H1 (cell line): ENCODE measurements around the gene DDX4. TPM values are rescaled to one million over a fixed set of nuclear protein-coding genes. Genes with fewer than 3 reads are reported as not detected.

ENCODE experiments used
- CTCF ChIA-PET: fragments of 300-600 bp; sonication (Branson Sonifier 250); formaldehyde crosslinking; loops from one replicate; lab custom pipeline; 2021; ENCODE audit not compliant: partially characterized antibody; lab: Charles Lee
- POLR2A ChIA-PET: fragments of 300-600 bp; sonication (Branson Sonifier 250); formaldehyde crosslinking; loops from one replicate; lab custom pipeline; 2021; ENCODE audit warnings: inconsistent platforms; ENCODE audit not compliant: partially characterized antibody; lab: Charles Lee
- DNase-seq, 2 experiments: peaks; one replicate each; pipeline versions ENCODE4 v3.0.0 to v3.0.0-alpha.2; 2010 to 2022; ENCODE audit warnings: low spot score in 2 of 2, low read depth in 1 of 2, mixed read lengths in 1 of 2
- FAIRE-seq: peaks from 2 replicates; lab custom pipeline; 2011; peaks lifted over from hg19 to GRCh38; lab: Jason Lieb, UNC
- H2AFZ ChIP-seq: 2 replicates; pipeline ENCODE4 v1.8.1; 2012; ENCODE audit warnings: low read length, inconsistent platforms
- H2AK5ac ChIP-seq: 2 replicates; pipeline ENCODE4 v1.6.1; 2013; ENCODE audit warnings: low read depth, low read length
- H2BK120ac ChIP-seq: replicated peaks from 2 replicates; pipeline ENCODE3; 2013; ENCODE audit warnings: low read depth, low read length, inconsistent platforms
- H2BK12ac ChIP-seq: 2 replicates; pipeline ENCODE4 v1.6.1; 2013; ENCODE audit warnings: low read depth, low read length
- H2BK15ac ChIP-seq: 2 replicates; pipeline ENCODE4 v1.6.1; 2013; ENCODE audit warnings: low read length
- H2BK20ac ChIP-seq: 2 replicates; pipeline ENCODE4 v1.6.1; 2013; ENCODE audit warnings: low read length
- H2BK5ac ChIP-seq: 2 replicates; pipeline ENCODE4 v1.6.1; 2013; ENCODE audit warnings: low read depth, low read length
- H3K14ac ChIP-seq: 2 replicates; pipeline ENCODE4 v1.6.1; 2013; ENCODE audit warnings: inconsistent platforms; ENCODE audit not compliant: insufficient read length
- H3K18ac ChIP-seq: 2 replicates; pipeline ENCODE4 v1.6.1; 2013; ENCODE audit warnings: low read length; ENCODE audit errors: extremely low read depth
- H3K23ac ChIP-seq: 2 replicates; pipeline ENCODE4 v1.6.1; 2013; ENCODE audit warnings: inconsistent platforms; ENCODE audit not compliant: insufficient read length
- H3K23me2 ChIP-seq: 2 replicates; pipeline ENCODE4 v1.6.1; 2013; ENCODE audit warnings: low read depth, low read length
- H3K27ac ChIP-seq: 2 replicates; pipeline ENCODE4 v1.6.1; 2011; ENCODE audit warnings: low read depth, low read length, inconsistent platforms
- H3K27me3 ChIP-seq, 4 experiments: replicated peaks in 1 of 4; 1 replicate in 1 of 4; 2 replicates in 3 of 4; pipeline versions ENCODE4 v1.6.1 to v1.8.1; 2011 to 2013; ENCODE audit warnings: low read length in 3 of 4, mild to moderate bottlenecking in 3 of 4, inconsistent platforms in 2 of 4, mixed read lengths in 2 of 4, moderate library complexity in 1 of 4; ENCODE audit not compliant: control insufficient read depth in 3 of 4, insufficient read depth in 3 of 4; ENCODE audit errors: extremely low read depth in 1 of 4
- H3K36me3 ChIP-seq, 4 experiments: 2 replicates each; pipeline versions ENCODE4 v1.6.1 to v1.8.1; 2011 to 2013; ENCODE audit warnings: mild to moderate bottlenecking in 4 of 4, low read length in 3 of 4, moderate library complexity in 2 of 4, control low read depth in 1 of 4, inconsistent platforms in 1 of 4; ENCODE audit not compliant: insufficient read depth in 4 of 4, control insufficient read depth in 2 of 4
- H3K4ac ChIP-seq: replicated peaks from 2 replicates; pipeline ENCODE3; 2013; ENCODE audit warnings: low read length, low read depth, mixed read lengths, inconsistent platforms; ENCODE audit not compliant: insufficient read length
- H3K4me1 ChIP-seq, 4 experiments: replicated peaks in 1 of 4; 1 replicate in 1 of 4; 2 replicates in 3 of 4; pipeline versions ENCODE4 v1.6.1 to v1.8.1; 2011 to 2013; ENCODE audit warnings: low read length in 3 of 4, inconsistent platforms in 2 of 4, mixed read lengths in 1 of 4; ENCODE audit not compliant: insufficient read depth in 4 of 4, control insufficient read depth in 3 of 4
- H3K4me2 ChIP-seq, 2 experiments: 2 replicates each; pipeline versions ENCODE4 v1.6.1 to v1.8.1; 2011 to 2013; ENCODE audit warnings: low read depth in 2 of 2, low read length in 2 of 2, control low read depth in 1 of 2, inconsistent platforms in 1 of 2, mild to moderate bottlenecking in 1 of 2; ENCODE audit not compliant: insufficient read depth in 1 of 2
- H3K4me3 ChIP-seq, 4 experiments: fragments of 200-600, 300-600 bp in 1 of 4; sonication (generic), shearing (Covaris generic), sonication (Bioruptor Twin) in 1 of 4; 2 replicates each; pipeline versions ENCODE4 v1.5.1 to v1.8.1; 2011 to 2016; ENCODE audit warnings: low read length in 4 of 4, low read depth in 3 of 4, control low read depth in 2 of 4, inconsistent platforms in 2 of 4, mild to moderate bottlenecking in 2 of 4, mixed read lengths in 1 of 4, moderate library complexity in 1 of 4; ENCODE audit not compliant: insufficient read depth in 2 of 4; ENCODE audit errors: extremely low read depth in 1 of 4
- H3K56ac ChIP-seq: replicated peaks from 2 replicates; pipeline ENCODE3; 2013; ENCODE audit warnings: low read depth, mild to moderate bottlenecking, mixed read lengths, low read length, inconsistent platforms; ENCODE audit not compliant: insufficient read length
- H3K79me1 ChIP-seq: 2 replicates; pipeline ENCODE4 v1.6.1; 2013; ENCODE audit warnings: low read depth, low read length, control low read depth
- H3K79me2 ChIP-seq, 2 experiments: 2 replicates each; pipeline versions ENCODE4 v1.6.1 to v1.8.1; 2012 to 2013; ENCODE audit warnings: low read length in 2 of 2, mild to moderate bottlenecking in 2 of 2, inconsistent platforms in 1 of 2; ENCODE audit not compliant: insufficient read depth in 2 of 2, control insufficient read depth in 1 of 2
- H3K9ac ChIP-seq, 4 experiments: replicated peaks in 1 of 4; 1 replicate in 1 of 4; 2 replicates in 3 of 4; pipeline versions ENCODE4 v1.6.1 to v1.8.1; 2011 to 2013; ENCODE audit warnings: low read depth in 3 of 4, low read length in 3 of 4, control low read depth in 2 of 4, mild to moderate bottlenecking in 2 of 4, moderate library complexity in 2 of 4, inconsistent platforms in 1 of 4; ENCODE audit errors: extremely low read depth in 1 of 4
- H3K9me3 ChIP-seq, 2 experiments: 2 replicates each; pipeline versions ENCODE4 v1.6.1 to v1.8.1; 2012 to 2013; ENCODE audit warnings: mild to moderate bottlenecking in 2 of 2, moderate library complexity in 2 of 2, control low read depth in 1 of 2, inconsistent platforms in 1 of 2, low read depth in 1 of 2, low read length in 1 of 2, mixed read lengths in 1 of 2; ENCODE audit not compliant: insufficient read depth in 2 of 2
- H4K20me1 ChIP-seq, 2 experiments: replicated peaks in 1 of 2; 2 replicates each; pipeline versions ENCODE3 to v1.8.1; 2011 to 2013; ENCODE audit warnings: inconsistent platforms in 2 of 2, low read length in 2 of 2, mild to moderate bottlenecking in 1 of 2; ENCODE audit not compliant: insufficient read depth in 2 of 2, control insufficient read depth in 1 of 2
- H4K5ac ChIP-seq: 2 replicates; pipeline ENCODE4 v1.6.1; 2013; ENCODE audit warnings: low read length, low read depth, mixed read lengths, inconsistent platforms; ENCODE audit not compliant: insufficient read length
- H4K8ac ChIP-seq: 2 replicates; pipeline ENCODE4 v1.8.0; 2013; ENCODE audit warnings: mild to moderate bottlenecking, moderate library complexity, low read length, inconsistent platforms; ENCODE audit not compliant: insufficient read depth; ENCODE audit errors: extremely low read depth
- H4K91ac ChIP-seq: replicated peaks from 2 replicates; pipeline ENCODE3; 2013; ENCODE audit warnings: low read length, mixed read lengths, inconsistent platforms; ENCODE audit not compliant: insufficient read length
- ATF3 ChIP-seq: IDR thresholded peaks from 2 replicates; pipeline ENCODE4 v1.6.1; 2011; ENCODE audit warnings: low read depth, mild to moderate bottlenecking, low read length; ENCODE audit not compliant: insufficient read depth
- CHD2 ChIP-seq: IDR thresholded peaks from 2 replicates; pipeline ENCODE4 v1.6.1; 2012; ENCODE audit warnings: low read length, improper control_type of control experiment
- CREB1 ChIP-seq: IDR thresholded peaks from 2 replicates; pipeline ENCODE4 v1.6.1; 2012; ENCODE audit warnings: inconsistent platforms
- HDAC6 ChIP-seq: IDR thresholded peaks from one replicate; pipeline ENCODE4 v1.7.1; 2012; ENCODE audit warnings: low read depth, mild to moderate bottlenecking, inconsistent platforms, low read length, moderate library complexity
- KDM4A ChIP-seq: IDR thresholded peaks from one replicate; pipeline ENCODE4 v1.7.1; 2012; ENCODE audit warnings: low read depth, mild to moderate bottlenecking, moderate library complexity, low read length, inconsistent platforms; ENCODE audit not compliant: severe bottlenecking
- NANOG ChIP-seq: IDR thresholded peaks from 2 replicates; pipeline ENCODE4 v1.6.1; 2011; ENCODE audit warnings: low read length, low read depth, mild to moderate bottlenecking, inconsistent platforms; ENCODE audit not compliant: insufficient read depth, poor library complexity, severe bottlenecking
- NRF1 ChIP-seq: IDR thresholded peaks from 2 replicates; pipeline ENCODE4 v1.6.1; 2011; ENCODE audit warnings: mild to moderate bottlenecking, low read depth, low read length, improper control_type of control experiment
- RAD21 ChIP-seq, 2 experiments: IDR thresholded peaks in 1 of 2; conservative IDR thresholded peaks in 1 of 2; 2 replicates each; pipeline ENCODE4 v1.6.1; 2011; ENCODE audit warnings: low read depth in 2 of 2, low read length in 2 of 2, improper control_type of control experiment in 1 of 2, inconsistent platforms in 1 of 2, mild to moderate bottlenecking in 1 of 2, moderate library complexity in 1 of 2
- RXRA ChIP-seq: IDR thresholded peaks from 2 replicates; pipeline ENCODE4 v1.6.1; 2011; ENCODE audit warnings: low read depth, mild to moderate bottlenecking, low read length, moderate library complexity; ENCODE audit not compliant: insufficient read depth
- SP1 ChIP-seq: IDR thresholded peaks from 2 replicates; pipeline ENCODE4 v1.6.1; 2011; ENCODE audit warnings: low read depth, low read length
- SRF ChIP-seq: IDR thresholded peaks from 2 replicates; pipeline ENCODE4 v1.6.1; 2011; ENCODE audit warnings: mild to moderate bottlenecking, low read depth, low read length, moderate library complexity
- TBP ChIP-seq: IDR thresholded peaks from 2 replicates; pipeline ENCODE4 v1.6.1; 2011; ENCODE audit warnings: low read depth, low read length, improper control_type of control experiment
- WGBS, 2 experiments: shearing (Covaris generic) in 1 of 2; methylation state at CpG; one replicate each; pipeline versions ENCODE4 v1.1.6 to v1.1.7; 2013 to 2015; ENCODE audit warnings: low lambda C conversion rate in 2 of 2, mixed read lengths in 2 of 2, inconsistent platforms in 1 of 2, low coverage in 1 of 2, missing lambda C conversion rate in 1 of 2; ENCODE audit not compliant: insufficient replicate concordance in 2 of 2, insufficient coverage in 1 of 2, insufficient read length in 1 of 2; ENCODE audit errors: extremely low coverage in 1 of 2, missing lambda C conversion rate in 1 of 2; 5-methylcytosine and 5-hydroxymethylcytosine counted together
- polyA plus RNA-seq, 7 experiments: library from polyadenylated mRNA; depleted of rRNA in 3 of 7; stranded (reverse) in 5 of 7; unstranded in 2 of 7; fragments of >200 nt in 5 of 7; fragments of 200-250 nt in 2 of 7; gene quantifications; 1 replicate in 5 of 7; 2 replicates in 1 of 7; 4 replicates in 1 of 7; pipeline versions ENCODE4 v1.2.1 to v1.2.3, GENCODE V29; 2011 to 2013; ENCODE audit warnings: missing spikeins in 2 of 7, mixed read lengths in 2 of 7
- total RNA-seq: library from RNA; stranded (reverse); fragmentation: NEBNext Ultra II Directional; extraction: Animal tissue kit (Norgen Biotek cat#: 25700); gene quantifications from 2 replicates; pipeline ENCODE4 v1.2.1, GENCODE V29; 2021

Gene DDX4
- total and polyA plus RNA-seq, 2 of the 8 experiments (the other 6 are each of a cell fraction or from before 2014, with no cell fraction given) = 0.15 TPM; not detected in 1

- H2BK120ac ChIP-seq = no peak overlapping the region
- H4K91ac ChIP-seq = no peak overlapping the region
- H4K8ac ChIP-seq = no peak overlapping the region
- no peak overlapping the region for H2BK20ac ChIP-seq
- POLR2A ChIA-PET = no interaction called here
- TF ChIP-seq KDM4A (no peak), NRF1 (no peak), SP1 (no peak), RXRA (no peak), TBP (no peak), CREB1 (no peak), ATF3 (no peak), HDAC6 (no peak), NANOG (no peak), SRF (no peak), RAD21 (IDR thresholded peaks at IDR 0.05 in 1 of 2, conservative IDR thresholded peaks at IDR 0.05 in 1 of 2; ENCODE audit: low read depth in 2 of 2, low read length in 2 of 2) (no peak), CHD2 (no peak)
- TF ChIP-seq, all 59 proteins: peak for 0
- FAIRE-seq = no peak
- no peaks in the 10 kb centered on the region for H4K20me1 ChIP-seq
- H2AK5ac ChIP-seq = no peak overlapping the region
- H3K56ac ChIP-seq = no peak overlapping the region
- no peak overlapping the region for H3K4me2 ChIP-seq
- no peak overlapping the region for H3K27ac ChIP-seq
- no peaks in the 10 kb centered on the region for H3K79me1 ChIP-seq
- no peak for DNase-seq
- no peak overlapping the region for H3K18ac ChIP-seq
- no peak overlapping the region for H2BK15ac ChIP-seq
- H3K14ac ChIP-seq = no peak overlapping the region
- H3K79me2 ChIP-seq = no peaks in the 10 kb centered on the region
- CTCF ChIA-PET = interaction anchor here (1.3 kb wide), 1 partner anchor 364 kb away, joined by 3 read pairs; no protein-coding TSS in a partner anchor
- H2AFZ ChIP-seq = no peak overlapping the region
- no peak overlapping the region for H3K9ac ChIP-seq
- no peaks in the 10 kb centered on the region for H3K27me3 ChIP-seq
- no peak overlapping the region for H3K4me3 ChIP-seq
- H3K4me1 ChIP-seq = no peaks in the 10 kb centered on the region
- no peaks in the 10 kb centered on the region for H3K23me2 ChIP-seq
- H3K23ac ChIP-seq = no peak overlapping the region
- H3K9me3 ChIP-seq = no peaks in the 10 kb centered on the region
- no peak overlapping the region for H2BK12ac ChIP-seq
- no peak overlapping the region for H2BK5ac ChIP-seq
- 91% methylated on average over 3 of the region's 3 CpGs; no CpG with 5 or more reads in 1 of the 2 experiments for WGBS, 2 experiments
- no peak overlapping the region for H4K5ac ChIP-seq
- no peak overlapping the region for H3K4ac ChIP-seq
- no peaks in the 10 kb centered on the region for H3K36me3 ChIP-seq
Measured at GRCh38 chr5:55731848-55732247, 6.0 kb upstream of the DDX4 start.
